HG03558 (cell line): ENCODE results near the gene SEC61A2.
"Not testable (repeated sequence)": the region's sequence is repeated elsewhere in the genome, so short reads cannot be mapped to it uniquely, and the experiment has no call there.

Experiments used
- ATAC-seq: cut with Tn5 transposase; IDR thresholded peaks from one replicate; pipeline ENCODE4 v1.9.1; 2021; ENCODE audit warnings: moderate number of reproducible peaks; ENCODE audit not compliant: unreplicated experiment; ENCODE audit errors: extremely low read depth

The SEC61A2 gene

GRCh38 chr10:12129222-12130111 lies at the start of gene SEC61A2:
Gene SEC61A2, plus strand, starts transcription at chr10:12129677. Its CDS starts 111 bp downstream, at chr10:12129788.
- peak; percentile 73 for ATAC-seq

- ATAC-seq = no peak
Measured at GRCh38 chr10:12081470-12081869, 48.0 kb upstream of the SEC61A2 start.

GRCh38 chr10:12081879-12082557 lies 47.5 kb upstream of the SEC61A2 start:
- ATAC-seq = no peak

GRCh38 chr10:12088919-12089318 lies 40.6 kb upstream of the SEC61A2 start:
- ATAC-seq = no peak

- no peak for ATAC-seq
Measured at GRCh38 chr10:12091421-12091820, 38.1 kb upstream of the SEC61A2 start.

GRCh38 chr10:12097361-12097760 lies 32.1 kb upstream of the SEC61A2 start:
- ATAC-seq = not testable (repeated sequence)

- no peak for ATAC-seq
Measured at GRCh38 chr10:12097791-12098190, 31.7 kb upstream of the SEC61A2 start.

- ATAC-seq = no peak
Measured at GRCh38 chr10:12098966-12099365, 30.5 kb upstream of the SEC61A2 start.

GRCh38 chr10:12103802-12104201 lies 25.7 kb upstream of the SEC61A2 start:
- ATAC-seq = no peak

GRCh38 chr10:12107781-12108180 lies 21.7 kb upstream of the SEC61A2 start:
- no peak for ATAC-seq

- ATAC-seq = no peak
Measured at GRCh38 chr10:12109286-12109685, 20.2 kb upstream of the SEC61A2 start.

GRCh38 chr10:12111528-12111927 lies 17.9 kb upstream of the SEC61A2 start:
- ATAC-seq = no peak

GRCh38 chr10:12113627-12114026 lies 15.8 kb upstream of the SEC61A2 start:
- no peak for ATAC-seq

- ATAC-seq = no peak
Measured at GRCh38 chr10:12121673-12122072, 7.8 kb upstream of the SEC61A2 start.

- ATAC-seq = no peak
Measured at GRCh38 chr10:12130237-12130872, 878 bp downstream of the SEC61A2 start.

GRCh38 chr10:12135631-12136030 lies 6.2 kb downstream of the SEC61A2 start:
- ATAC-seq = no peak

- ATAC-seq = no peak
Measured at GRCh38 chr10:12140038-12140437, 10.6 kb downstream of the SEC61A2 start.

- ATAC-seq = no peak
Measured at GRCh38 chr10:12144538-12144937, 15.1 kb downstream of the SEC61A2 start.

GRCh38 chr10:12150163-12150562 lies 20.7 kb downstream of the SEC61A2 start:
- no peak for ATAC-seq

- ATAC-seq = no peak
Measured at GRCh38 chr10:12154516-12154915, 25.0 kb downstream of the SEC61A2 start.
